GM12891 (cell line): ENCODE measurements around the gene AFAP1.

Experiments
- PAX5 ChIP-seq: IDR thresholded peaks from 2 replicates; pipeline ENCODE4 v1.6.1; 2011; ENCODE audit warnings: low read length, moderate library complexity, mild to moderate bottlenecking; ENCODE audit not compliant: insufficient read depth, severe bottlenecking
- POLR2A ChIP-seq: IDR thresholded peaks from 2 replicates; pipeline ENCODE4 v1.6.1; 2011; ENCODE audit warnings: low read depth, low read length, control low read depth
- POLR2AphosphoS5 ChIP-seq: IDR thresholded peaks from 2 replicates; pipeline ENCODE4 v1.6.1; 2011; ENCODE audit warnings: low read depth, low read length, control low read depth
- SPI1 ChIP-seq: IDR thresholded peaks from 2 replicates; pipeline ENCODE4 v1.6.1; 2011; ENCODE audit warnings: low read depth, low read length, control low read depth
- TAF1 ChIP-seq: IDR thresholded peaks from 2 replicates; pipeline ENCODE4 v1.6.1; 2011; ENCODE audit warnings: low read depth, low read length, control low read depth

GRCh38 chr4:7915875-7916242 is 23.8 kb downstream of the AFAP1 start:
- no peak for TF ChIP-seq POLR2AphosphoS5
- TF ChIP-seq TAF1, result no peak
- no peak for TF ChIP-seq PAX5
- no peak for TF ChIP-seq POLR2A
- no peak for TF ChIP-seq SPI1
